HG03469 (cell line): ENCODE measurements around the gene CAVIN1.
"Not testable (repeated sequence)": the region's sequence is repeated elsewhere in the genome, so short reads cannot be mapped to it uniquely, and the experiment has no call there.

Experiments used
- ATAC-seq: cut with Tn5 transposase; IDR thresholded peaks from one replicate; pipeline ENCODE4 v1.9.1; 2021; ENCODE audit warnings: mild to moderate bottlenecking, moderate library complexity, moderate number of reproducible peaks; ENCODE audit not compliant: unreplicated experiment

Gene CAVIN1

GRCh38 chr17:42381898-42382297, 41.2 kb downstream of the CAVIN1 start:
- no peak for ATAC-seq

- no peak for ATAC-seq
These were observed 42.1 kb downstream of the CAVIN1 start for GRCh38 chr17:42380935-42381334.

GRCh38 chr17:42378959-42379594, 44.0 kb downstream of the CAVIN1 start:
- no peak for ATAC-seq

GRCh38 chr17:42378359-42378958, 44.6 kb downstream of the CAVIN1 start:
- ATAC-seq, result no peak

- no peak for ATAC-seq
These were observed 49.2 kb downstream of the CAVIN1 start for GRCh38 chr17:42373896-42374295.

GRCh38 chr17:42372142-42372541, 50.9 kb downstream of the CAVIN1 start:
- no peak for ATAC-seq

- ATAC-seq, result not testable (repeated sequence)
These were observed 54.1 kb downstream of the CAVIN1 start for GRCh38 chr17:42368797-42369561.

GRCh38 chr17:42368310-42368709, 54.7 kb downstream of the CAVIN1 start:
- ATAC-seq, result not testable (repeated sequence)

- ATAC-seq, result not testable (repeated sequence)
These were observed 56.7 kb downstream of the CAVIN1 start for GRCh38 chr17:42366176-42367023.

GRCh38 chr17:42365136-42365535, 57.9 kb downstream of the CAVIN1 start:
- ATAC-seq, result no peak

- no peak for ATAC-seq
These were observed 59.1 kb downstream of the CAVIN1 start for GRCh38 chr17:42363767-42364585.

- no peak for ATAC-seq
These were observed 59.8 kb downstream of the CAVIN1 start for GRCh38 chr17:42363231-42363630.

- no peak for ATAC-seq
These were observed 60.7 kb downstream of the CAVIN1 start for GRCh38 chr17:42362245-42362961.

- ATAC-seq, result no peak
These were observed 61.3 kb downstream of the CAVIN1 start for GRCh38 chr17:42361781-42362186.

GRCh38 chr17:42360388-42360787, 62.7 kb downstream of the CAVIN1 start:
- not testable (repeated sequence) for ATAC-seq

- ATAC-seq, result no peak
These were observed 63.9 kb downstream of the CAVIN1 start for GRCh38 chr17:42359133-42359532.

- no peak for ATAC-seq
These were observed 64.6 kb downstream of the CAVIN1 start for GRCh38 chr17:42358434-42358833.

- ATAC-seq, result no peak
These were observed 67.9 kb downstream of the CAVIN1 start for GRCh38 chr17:42354956-42355843.
